HG03025 (cell line): ENCODE measurements around the gene SLC29A3.

Experiments used
- ATAC-seq: cut with Tn5 transposase; IDR thresholded peaks from one replicate; pipeline ENCODE4 v1.9.1; 2021; ENCODE audit warnings: mild to moderate bottlenecking, moderate library complexity; ENCODE audit not compliant: unreplicated experiment, low FRiP score

The SLC29A3 gene

GRCh38 chr10:71363936-71364335 lies 44.9 kb downstream of the SLC29A3 start:
- ATAC-seq, result no peak

DNA sequence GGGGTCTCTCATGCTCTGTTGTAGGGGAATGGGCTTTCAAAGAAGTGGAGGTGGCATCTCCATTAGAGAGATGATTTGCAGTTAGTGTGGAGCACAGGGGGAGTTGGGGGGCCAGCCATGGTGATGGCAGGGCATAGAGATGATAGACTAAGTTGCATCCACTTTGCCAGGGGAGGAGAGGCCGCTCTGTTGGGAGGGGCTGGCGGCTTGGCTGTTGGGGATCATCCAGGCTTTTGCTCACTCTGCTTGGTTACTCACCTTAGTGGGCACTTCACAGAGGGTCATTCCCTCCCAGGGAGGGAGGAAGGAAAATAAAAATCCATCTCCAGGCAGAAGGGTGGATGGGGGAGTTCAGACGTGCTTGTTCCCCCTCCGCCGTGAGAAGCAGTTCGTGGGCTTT lies 46.3 kb downstream of the SLC29A3 start:
- no peak for ATAC-seq

DNA sequence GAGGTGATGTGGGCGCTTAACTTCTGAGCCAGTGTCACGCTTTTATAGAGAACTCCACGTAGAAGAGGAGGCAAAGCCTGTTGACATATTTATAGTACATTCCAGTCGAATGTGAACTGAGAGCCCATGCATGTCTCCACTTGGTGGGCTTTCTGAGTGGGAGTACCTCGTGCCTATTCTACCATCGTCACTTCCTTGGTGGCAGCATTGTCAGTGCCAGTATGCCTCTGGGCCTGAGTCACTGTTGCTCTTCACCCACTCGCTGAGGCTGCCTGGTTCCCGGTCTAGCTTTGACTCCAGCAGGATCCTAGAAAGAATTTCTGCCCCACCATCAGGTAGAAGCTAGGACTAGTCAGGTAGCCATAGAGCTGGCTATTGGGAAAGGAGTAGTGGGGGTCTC lies 47.6 kb downstream of the SLC29A3 start:
- no peak for ATAC-seq

DNA sequence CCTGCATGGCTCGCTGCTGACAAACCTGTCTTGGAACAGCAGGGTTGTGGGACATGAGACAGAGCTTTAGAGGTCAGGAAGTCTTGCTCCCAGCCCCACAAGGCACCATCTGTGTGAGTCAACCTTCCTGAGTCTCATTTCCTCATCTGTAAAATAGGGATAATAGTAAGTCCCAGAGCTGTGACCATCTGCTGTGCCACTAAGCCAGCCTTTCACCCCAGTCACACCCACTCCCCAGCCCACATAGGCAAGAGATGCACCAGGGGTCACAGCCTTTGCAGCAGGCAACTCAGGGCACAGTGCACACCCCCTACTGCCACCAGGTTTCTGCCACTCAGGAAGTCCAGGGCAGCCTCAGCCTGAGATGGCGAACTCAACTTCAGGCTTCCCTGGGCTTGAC lies 48.2 kb downstream of the SLC29A3 start:
- no peak for ATAC-seq

DNA sequence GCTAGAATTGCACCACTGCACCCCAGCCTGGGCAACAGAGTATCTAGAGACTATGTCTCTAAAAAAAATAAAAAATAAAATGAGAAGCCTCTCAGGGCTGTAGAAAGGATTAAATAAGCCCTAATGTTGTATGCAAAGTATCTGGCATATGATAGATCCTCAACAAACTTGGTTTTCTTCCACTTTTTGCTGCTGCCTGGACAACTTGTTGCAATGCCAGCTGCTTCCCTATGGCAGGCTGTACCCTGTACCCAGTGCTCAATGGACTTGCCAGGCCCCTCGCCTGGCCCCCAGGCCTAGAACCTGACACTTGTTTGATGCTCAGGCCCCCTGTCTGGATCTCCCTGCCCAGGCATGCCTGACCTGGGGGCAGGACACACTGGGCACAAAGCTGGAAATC lies 49.1 kb downstream of the SLC29A3 start:
- no peak for ATAC-seq

GRCh38 chr10:71368643-71369042 lies 49.6 kb downstream of the SLC29A3 start:
- ATAC-seq, result no peak

DNA sequence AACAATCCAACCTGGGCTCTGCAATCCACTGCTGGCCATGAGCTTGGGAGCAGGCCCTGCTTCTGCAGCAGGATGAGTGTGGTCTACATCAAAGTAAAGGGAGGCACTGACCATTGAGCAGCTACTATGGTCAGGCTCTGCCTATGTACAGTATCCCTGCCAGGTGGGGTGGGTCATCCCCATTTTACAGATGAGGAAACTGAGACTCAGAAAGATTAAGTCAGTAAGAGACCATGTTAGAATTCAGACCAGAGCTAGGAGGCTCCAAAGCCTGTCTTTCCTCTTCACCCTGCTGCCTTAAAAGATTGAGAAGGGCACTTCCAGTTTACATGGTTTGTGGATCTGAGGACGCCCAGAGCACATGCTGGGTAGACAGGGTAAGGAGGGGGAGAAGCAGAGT lies 50.5 kb downstream of the SLC29A3 start:
- no peak for ATAC-seq

- no peak for ATAC-seq
Measured at GRCh38 chr10:71370031-71370430, 51.0 kb downstream of the SLC29A3 start.

DNA sequence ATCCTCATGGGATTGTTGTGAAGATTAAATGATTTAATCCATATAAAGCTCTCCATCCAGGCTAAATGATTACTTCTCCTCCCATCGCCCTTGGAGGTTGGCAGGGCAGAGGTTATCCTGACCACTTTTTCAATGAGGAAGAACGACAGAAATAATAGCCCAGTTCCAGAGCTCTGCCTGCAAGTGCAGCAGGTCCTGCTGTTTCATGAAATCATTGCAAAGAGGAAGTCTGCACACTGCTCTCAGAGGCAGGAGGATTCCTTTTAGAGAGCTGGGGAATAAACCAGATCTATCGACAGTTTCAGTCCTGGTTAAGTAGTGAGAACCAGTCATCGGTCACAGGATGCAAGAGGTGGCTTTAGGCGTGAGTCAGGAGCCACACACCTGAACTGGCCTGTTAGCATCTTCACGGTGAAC lies 52.7 kb downstream of the SLC29A3 start:
- no peak for ATAC-seq

GRCh38 chr10:71372882-71373495 lies 53.9 kb downstream of the SLC29A3 start:
- no peak for ATAC-seq

DNA sequence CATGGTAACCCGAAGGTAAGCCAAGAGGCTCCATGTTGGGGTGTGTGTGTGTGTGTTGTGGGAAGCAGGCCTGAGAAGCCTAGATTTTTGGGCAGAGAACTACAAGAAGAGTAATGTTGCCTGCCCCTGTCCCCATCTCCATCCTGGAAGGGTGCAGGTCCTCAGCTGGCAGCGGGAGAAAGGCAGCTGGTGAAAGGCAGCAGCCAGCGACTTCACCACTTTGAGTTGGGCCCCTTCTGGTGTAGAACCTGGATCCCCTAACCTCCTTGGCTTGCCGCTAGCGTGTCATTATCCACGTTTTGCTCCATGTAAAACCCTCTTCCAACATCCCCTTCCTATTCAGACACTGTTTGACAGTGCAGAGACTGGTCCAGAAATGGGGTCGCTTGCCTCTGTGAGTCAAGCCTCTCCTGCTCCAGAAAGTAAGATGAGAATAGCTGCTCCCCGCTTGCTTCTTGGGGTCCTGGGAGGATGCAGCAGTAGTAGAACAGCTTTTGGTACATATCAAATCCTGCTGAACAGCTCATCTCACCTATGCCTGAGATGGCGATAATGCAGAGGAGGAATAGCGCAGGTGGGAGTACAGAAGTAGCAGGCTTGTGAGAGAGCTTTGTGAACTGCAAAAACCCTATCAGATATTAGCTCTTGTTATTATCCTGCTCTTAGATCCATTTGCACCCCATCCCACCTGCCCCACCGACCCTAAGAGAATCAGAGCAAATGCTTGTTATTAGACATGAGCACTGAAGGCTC lies 55.6 kb downstream of the SLC29A3 start:
- no peak for ATAC-seq

DNA sequence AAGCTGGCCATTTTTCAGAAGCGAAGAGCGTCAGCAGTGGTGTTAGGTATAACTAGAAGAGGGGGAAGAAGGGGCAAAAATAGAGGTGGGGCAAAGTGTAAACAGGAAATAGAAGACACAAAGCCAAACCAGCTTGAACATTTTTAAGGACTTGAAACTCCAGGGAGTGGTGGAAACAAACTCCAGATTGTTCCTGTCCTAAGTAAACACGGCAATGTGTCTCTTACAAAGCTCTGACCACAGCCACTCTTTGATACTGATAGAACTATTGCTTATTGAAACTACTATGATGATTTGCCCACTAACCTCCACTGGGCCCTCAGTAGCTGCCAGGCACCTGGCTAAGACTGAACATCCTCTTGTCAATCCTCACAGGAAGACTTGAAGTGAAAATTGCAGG lies 56.9 kb downstream of the SLC29A3 start:
- no peak for ATAC-seq

- no peak for ATAC-seq
Measured at GRCh38 chr10:71378336-71379117, 59.5 kb downstream of the SLC29A3 start.

GRCh38 chr10:71379118-71379766 lies 60.2 kb downstream of the SLC29A3 start:
- ATAC-seq, result no peak

- no peak for ATAC-seq
Measured at GRCh38 chr10:71380841-71381240, 61.8 kb downstream of the SLC29A3 start.

DNA sequence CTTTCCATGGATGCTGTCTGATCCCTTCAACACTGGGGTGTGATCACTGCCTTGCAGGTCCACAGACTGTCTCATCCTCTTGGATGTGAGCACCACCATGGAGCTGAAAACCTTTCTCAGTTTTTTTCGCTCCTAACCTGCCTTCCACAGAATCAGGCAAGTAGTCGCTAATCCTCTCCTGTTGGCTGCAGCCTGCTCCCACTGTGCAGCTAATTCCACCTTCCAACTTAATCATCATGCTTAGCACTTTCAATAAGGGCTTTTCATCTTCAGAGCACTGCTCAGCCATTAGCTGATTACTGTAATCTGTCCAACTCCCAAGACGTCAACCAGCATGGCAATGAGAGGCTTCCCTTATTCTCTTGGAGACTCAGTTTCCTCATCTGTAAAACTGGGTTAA lies 62.6 kb downstream of the SLC29A3 start:
- no peak for ATAC-seq

DNA sequence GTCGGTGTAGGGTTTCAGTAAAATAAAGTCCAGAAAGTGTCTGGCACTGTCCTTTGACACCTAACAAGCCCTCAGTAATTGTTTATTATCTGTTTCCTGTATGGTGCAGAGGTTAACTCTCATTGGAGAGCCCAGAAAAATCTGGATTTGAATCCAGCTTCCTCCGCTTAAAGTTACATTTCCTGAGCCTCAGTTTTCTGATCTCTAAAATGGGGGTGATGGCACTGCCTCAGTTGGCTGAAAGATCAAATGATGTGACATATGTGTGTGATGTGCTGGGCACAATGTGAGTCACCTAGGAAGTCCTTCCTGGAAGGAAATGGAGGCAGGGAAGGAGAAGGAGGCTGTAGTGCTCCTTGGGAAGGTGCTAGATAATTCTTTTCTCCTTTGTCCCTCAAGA lies 63.0 kb downstream of the SLC29A3 start:
- ATAC-seq, result no peak

DNA sequence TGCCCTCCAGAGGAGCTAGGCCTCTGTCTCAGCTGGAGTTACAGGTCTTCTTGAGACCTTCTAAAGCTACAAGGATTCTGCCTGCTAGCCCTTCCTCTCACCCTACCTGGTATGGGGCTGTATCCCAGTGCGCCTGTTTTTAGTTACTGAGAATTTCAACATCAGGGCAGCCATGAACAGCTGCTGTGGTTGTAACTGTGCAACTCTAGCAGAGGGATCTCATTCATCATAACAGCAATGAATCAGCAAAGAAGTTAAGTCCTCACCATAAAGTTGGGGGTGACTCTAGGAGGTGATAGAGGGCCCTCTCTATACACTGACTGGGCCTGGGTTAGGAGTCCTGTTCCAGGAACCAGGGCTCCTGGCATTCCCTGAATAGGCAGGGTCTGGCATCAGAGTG lies 63.7 kb downstream of the SLC29A3 start:
- no peak for ATAC-seq

- ATAC-seq, result no peak
Measured at GRCh38 chr10:71383972-71384687, 65.1 kb downstream of the SLC29A3 start.

DNA sequence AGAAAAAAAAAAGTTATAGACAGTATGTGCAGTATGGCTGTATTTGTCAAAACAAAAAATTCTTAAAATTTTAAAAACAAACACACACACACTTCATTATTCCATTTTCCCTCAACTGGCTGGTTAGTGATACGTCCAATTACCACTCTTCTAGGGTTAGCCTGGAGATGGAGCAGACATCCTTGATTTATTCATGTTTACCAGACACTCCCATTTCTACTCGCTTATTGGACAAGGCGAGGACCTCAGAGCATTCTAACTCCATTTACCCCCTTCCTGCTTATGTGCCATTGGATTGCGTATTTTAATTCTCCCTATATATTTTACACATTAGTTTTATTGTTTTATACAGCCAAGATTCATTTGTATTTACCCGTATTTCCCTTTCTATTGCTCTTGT lies 69.1 kb downstream of the SLC29A3 start:
- ATAC-seq, result no peak
